ENCODE data around the gene DEFB126. TPM values are rescaled to one million over a fixed set of nuclear protein-coding genes. Genes with fewer than 3 reads are reported as not detected.

The DEFB126 gene
- total and polyA plus RNA-seq, 9 of the 15 experiments (the other 6 are each of a cell fraction or from before 2014, with no cell fraction given), result not detected

GRCh38 chr20:112396-112795, 30.0 kb upstream of the DEFB126 start (continued):
- no peak for TF ChIP-seq ZBTB11 (CRISPR knock-in tag; IDR thresholded peaks at IDR 0.05)
- no peak for TF ChIP-seq HDGF (IDR thresholded peaks at IDR 0.05)
- no peak for TF ChIP-seq DACH1 (IDR thresholded peaks at IDR 0.05; ENCODE audit: partially characterized antibody)
- TF ChIP-seq SMAD4 (CRISPR knock-in tag; conservative IDR thresholded peaks at IDR 0.05), result no peak
- TF ChIP-seq ZNF512 (tag; IDR thresholded peaks at IDR 0.05), result no peak
- TF ChIP-seq TCF7L2 (IDR thresholded peaks at IDR 0.05; ENCODE audit: low read depth, low read length), result no peak
- no peak for TF ChIP-seq HDAC3 (IDR thresholded peaks at IDR 0.05; ENCODE audit: borderline replicate concordance, partially characterized antibody)
- TF ChIP-seq SAFB (IDR thresholded peaks at IDR 0.05; ENCODE audit: borderline replicate concordance, low read depth, low read length), result no peak
- no peak for TF ChIP-seq FOXO4 (CRISPR knock-in tag; IDR thresholded peaks at IDR 0.05)
